HPDE6-E6E7 (cell line): ENCODE measurements around the gene WHRN.

Experiments used
- DNase-seq: peaks from one replicate; pipeline ENCODE4 v3.0.0; 2011; ENCODE audit warnings: missing footprints; ENCODE audit errors: extremely low spot score

Gene WHRN

GRCh38 chr9:114419796-114420195 lies 85.5 kb downstream of the WHRN start:
- DNase-seq = no peak

- DNase-seq = no peak
Measured at GRCh38 chr9:114418053-114418452, 87.2 kb downstream of the WHRN start.

GRCh38 chr9:114417511-114417910 lies 87.8 kb downstream of the WHRN start:
- DNase-seq = no peak

- no peak for DNase-seq
Measured at GRCh38 chr9:114416906-114417305, 88.4 kb downstream of the WHRN start.

- DNase-seq = no peak
Measured at GRCh38 chr9:114416290-114416689, 89.0 kb downstream of the WHRN start.

- no peak for DNase-seq
Measured at GRCh38 chr9:114414346-114414745, 90.9 kb downstream of the WHRN start.

GRCh38 chr9:114413861-114414301 lies 91.4 kb downstream of the WHRN start:
- DNase-seq = no peak

- no peak for DNase-seq
Measured at GRCh38 chr9:114412048-114412683, 93.1 kb downstream of the WHRN start.

- DNase-seq = no peak
Measured at GRCh38 chr9:114411452-114411851, 93.8 kb downstream of the WHRN start.

GRCh38 chr9:114410910-114411309 lies 94.4 kb downstream of the WHRN start:
- peak; percentile 83 for DNase-seq

GRCh38 chr9:114409842-114410241 lies 95.4 kb downstream of the WHRN start:
- DNase-seq = no peak

GRCh38 chr9:114409103-114409780 lies 96.0 kb downstream of the WHRN start:
- no peak for DNase-seq

- no peak for DNase-seq
Measured at GRCh38 chr9:114408645-114409044, 96.6 kb downstream of the WHRN start.

- no peak for DNase-seq
Measured at GRCh38 chr9:114407889-114408288, 97.4 kb downstream of the WHRN start.

- DNase-seq = no peak
Measured at GRCh38 chr9:114406441-114406840, 98.8 kb downstream of the WHRN start.

- peak; percentile 81 for DNase-seq
Measured at GRCh38 chr9:114405294-114406034, 99.8 kb downstream of the WHRN start.

- peak; percentile 49 for DNase-seq
Measured at GRCh38 chr9:114404531-114404930, 100.7 kb downstream of the WHRN start.

GRCh38 chr9:114403153-114403756 lies 102.0 kb downstream of the WHRN start:
- DNase-seq = no peak

- DNase-seq = no peak
Measured at GRCh38 chr9:114401344-114401743, 103.9 kb downstream of the WHRN start.

- DNase-seq = no peak
Measured at GRCh38 chr9:114400772-114401171, 104.5 kb downstream of the WHRN start.

GRCh38 chr9:114400219-114400618 lies 105.1 kb downstream of the WHRN start:
- no peak for DNase-seq

- DNase-seq = no peak
Measured at GRCh38 chr9:114399381-114399780, 105.9 kb downstream of the WHRN start.
